ENCODE results near the gene WDPCP. TPM values are rescaled to one million over a fixed set of nuclear protein-coding genes. Genes with fewer than 3 reads are reported as not detected.
"Not testable (repeated sequence)": the region's sequence is repeated elsewhere in the genome, so short reads cannot be mapped to it uniquely, and the experiment has no call there.

Gene WDPCP
- total RNA-seq, 2 experiments from 2014 or later, result 4.4 to 5.0 TPM

DNA sequence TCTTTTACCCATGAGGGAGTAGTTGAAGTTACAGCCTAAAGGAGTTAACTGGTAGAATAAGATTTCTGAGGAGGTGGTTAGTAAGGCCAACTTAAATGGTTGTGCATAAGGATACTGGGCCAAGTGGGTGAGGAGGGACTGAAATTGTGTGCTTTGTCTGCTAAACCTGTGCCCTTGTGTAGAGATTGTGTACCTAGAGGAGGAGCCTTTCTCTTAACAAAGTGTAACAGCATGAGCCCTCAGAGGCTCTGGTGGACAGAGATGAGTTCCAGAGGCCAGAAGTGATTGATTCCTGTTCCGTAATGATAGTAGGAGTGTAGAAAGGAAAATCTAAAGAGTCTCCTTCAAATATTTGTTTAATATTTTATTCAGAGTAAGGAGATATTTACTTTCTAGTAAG is 494.8 kb downstream of the WDPCP start:
- DNase-seq, result no peak
- no peaks in the 10 kb centered on the region for H3K4me1 Mint-ChIP-seq (ENCODE audit: low read depth)
- H3K27me3 Mint-ChIP-seq, result peaks cover 4% of the 10 kb centered on the region
- H3K4me3 Mint-ChIP-seq, result no peak overlapping the region
- H3K27ac Mint-ChIP-seq, result no peak overlapping the region
- POLR2A ChIA-PET, result no interaction called here
- CTCF ChIA-PET, result no interaction called here
- H3K9me3 Mint-ChIP-seq, result peaks cover 2% of the 10 kb centered on the region
- no peaks in the 10 kb centered on the region for H3K36me3 Mint-ChIP-seq
- intact Hi-C loops (cut with micrococcal nuclease), result no loop called here

DNA sequence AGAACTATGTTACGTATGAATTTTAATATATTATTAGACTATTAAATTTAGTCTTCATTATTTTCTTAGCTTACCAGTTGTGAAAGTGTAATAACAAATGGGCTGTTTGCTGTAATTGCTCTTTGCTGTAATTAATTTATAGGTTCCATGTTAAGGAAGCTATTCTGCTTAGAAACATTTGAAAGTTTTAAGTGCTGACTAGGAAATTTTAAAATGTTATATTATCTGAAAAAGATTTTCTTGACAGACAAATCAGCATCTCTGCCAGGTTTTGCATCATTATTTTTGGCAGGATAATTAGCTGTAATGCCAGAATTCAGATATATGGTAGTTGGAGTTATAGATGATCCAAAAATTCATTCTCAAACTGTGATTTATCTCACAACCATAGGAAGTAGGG is 495.4 kb downstream of the WDPCP start:
- H3K4me3 Mint-ChIP-seq, result no peak overlapping the region
- ChIA-PET CTCF (no interaction called here), POLR2A (no interaction called here)
- no peak overlapping the region for H3K27ac Mint-ChIP-seq
- intact Hi-C loops (cut with micrococcal nuclease), result no loop called here
- H3K4me1 Mint-ChIP-seq (ENCODE audit: low read depth), result no peaks in the 10 kb centered on the region
- no peaks in the 10 kb centered on the region for H3K36me3 Mint-ChIP-seq
- peaks cover 2% of the 10 kb centered on the region for H3K9me3 Mint-ChIP-seq
- no peak for DNase-seq
- peaks cover 4% of the 10 kb centered on the region for H3K27me3 Mint-ChIP-seq

DNA sequence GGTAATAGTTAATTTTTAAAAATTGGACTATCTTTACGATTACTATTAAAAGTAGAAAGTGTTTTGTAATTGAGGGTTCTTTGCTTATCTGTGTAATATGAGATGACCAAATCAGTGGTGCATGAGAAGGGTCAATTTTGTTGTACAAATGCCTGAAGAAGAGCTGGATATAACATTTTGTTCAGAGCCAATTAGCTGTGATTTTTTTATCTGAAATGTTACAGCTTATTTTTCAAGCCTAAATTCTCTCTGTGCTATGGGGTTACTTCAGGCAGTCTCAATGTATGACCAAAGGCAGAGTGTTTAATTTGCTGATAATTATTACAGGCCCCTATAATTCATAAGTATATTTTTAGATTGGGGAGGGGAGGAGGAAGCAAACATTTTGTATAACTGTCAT is 495.9 kb downstream of the WDPCP start:
- Mint-ChIP-seq H3K36me3 (no peaks in the 10 kb centered on the region), H3K27ac (no peak overlapping the region), H3K9me3 (peaks cover 2% of the 10 kb centered on the region), H3K27me3 (peaks cover 4% of the 10 kb centered on the region), H3K4me3 (no peak overlapping the region), H3K4me1 (ENCODE audit: low read depth) (no peaks in the 10 kb centered on the region)
- CTCF ChIA-PET, result no interaction called here
- POLR2A ChIA-PET, result no interaction called here
- DNase-seq, result no peak
- intact Hi-C loops (cut with micrococcal nuclease), result no loop called here

DNA sequence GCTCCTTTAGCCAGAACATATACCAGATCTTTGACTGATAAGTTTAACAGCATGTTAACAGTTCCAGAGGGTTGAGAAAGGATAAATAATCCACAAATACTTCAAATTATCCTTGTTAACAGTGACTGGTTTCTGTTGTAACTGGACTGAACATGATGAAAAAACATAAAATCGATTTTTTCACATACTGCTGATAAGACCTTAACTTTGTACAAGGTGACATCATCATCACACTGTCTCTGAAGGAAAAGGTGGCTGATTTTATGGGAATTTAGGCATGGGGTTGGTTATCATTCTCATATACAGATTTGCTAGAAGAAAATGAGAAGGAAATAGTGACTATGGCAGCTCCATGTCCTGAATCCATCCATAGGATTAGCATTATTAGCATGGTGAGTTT is 501.6 kb downstream of the WDPCP start:
- CTCF ChIA-PET, result no interaction called here
- Mint-ChIP-seq H3K27ac (no peak overlapping the region), H3K9me3 (peaks cover 2% of the 10 kb centered on the region), H3K27me3 (peaks cover 13% of the 10 kb centered on the region), H3K36me3 (no peaks in the 10 kb centered on the region), H3K4me3 (no peak overlapping the region), H3K4me1 (ENCODE audit: low read depth) (no peaks in the 10 kb centered on the region)
- POLR2A ChIA-PET, result no interaction called here
- intact Hi-C loops (cut with micrococcal nuclease), result no loop called here
- no peak for DNase-seq

DNA sequence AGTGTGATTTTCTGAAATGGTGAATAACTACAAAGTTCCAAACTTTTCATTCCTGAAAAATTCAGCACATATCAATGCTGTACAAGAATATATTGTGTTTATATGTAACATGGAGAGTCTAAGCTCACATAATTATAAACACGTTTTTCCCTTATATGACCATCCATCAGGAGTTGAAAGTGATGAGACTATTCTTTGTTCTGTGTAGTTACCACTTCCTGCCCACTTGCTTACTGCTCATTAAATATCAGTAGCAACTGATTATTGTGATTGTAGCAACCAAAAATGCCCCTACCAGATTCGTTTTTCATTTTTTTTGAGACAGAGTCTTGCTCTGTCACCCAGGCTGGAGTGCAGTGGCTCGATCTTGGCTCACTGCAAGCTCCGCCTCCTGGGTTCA is 506.9 kb downstream of the WDPCP start:
- Mint-ChIP-seq H3K27ac (no peak overlapping the region), H3K27me3 (peaks cover 17% of the 10 kb centered on the region), H3K4me1 (ENCODE audit: low read depth) (no peaks in the 10 kb centered on the region), H3K36me3 (no peaks in the 10 kb centered on the region), H3K4me3 (no peak overlapping the region), H3K9me3 (no peaks in the 10 kb centered on the region)
- ChIA-PET CTCF (no interaction called here), POLR2A (no interaction called here)
- no peak for DNase-seq
- intact Hi-C loops (cut with micrococcal nuclease), result no loop called here

DNA sequence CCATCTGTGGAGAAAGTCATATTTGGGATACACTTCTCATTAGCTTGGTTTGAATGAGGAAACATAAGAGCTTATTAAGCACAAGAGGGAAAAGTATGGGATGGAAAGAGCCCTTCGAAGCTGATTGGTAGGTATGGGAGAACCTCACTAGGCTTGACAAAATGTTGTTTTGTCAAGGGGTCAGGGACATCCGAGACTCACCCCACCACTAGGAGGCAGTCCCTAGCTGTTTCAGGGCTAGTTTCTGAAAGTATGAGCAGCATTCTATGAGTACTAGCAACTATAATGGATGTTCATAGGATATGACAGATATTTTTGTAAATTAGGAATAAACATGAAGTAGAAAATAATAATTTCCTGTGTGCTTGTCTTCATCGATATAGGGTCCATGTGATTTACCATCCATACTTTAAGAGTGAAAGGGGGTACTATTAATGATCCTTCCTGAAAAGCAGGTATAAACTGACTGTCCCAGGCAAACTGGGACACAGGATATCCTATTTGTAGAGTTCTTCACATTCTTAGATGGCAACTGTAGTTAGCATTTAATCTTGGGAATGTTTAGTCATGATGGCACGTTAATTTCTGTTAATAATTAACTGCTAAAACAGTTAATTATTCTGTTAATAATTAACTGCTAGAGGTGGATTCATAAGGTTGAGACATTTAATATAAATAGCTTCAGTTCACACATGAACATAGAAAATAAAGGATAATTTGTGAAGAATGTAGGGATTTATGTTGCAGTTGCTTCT is 509.2 kb downstream of the WDPCP start:
- Mint-ChIP-seq H3K4me3 (no peak overlapping the region), H3K9me3 (no peaks in the 10 kb centered on the region), H3K27ac (no peak overlapping the region), H3K36me3 (no peaks in the 10 kb centered on the region), H3K4me1 (ENCODE audit: low read depth) (no peaks in the 10 kb centered on the region), H3K27me3 (peaks cover 17% of the 10 kb centered on the region)
- ChIA-PET CTCF (no interaction called here), POLR2A (no interaction called here)
- DNase-seq, result peak; percentile 12
- intact Hi-C loops (cut with micrococcal nuclease), result no loop called here

DNA sequence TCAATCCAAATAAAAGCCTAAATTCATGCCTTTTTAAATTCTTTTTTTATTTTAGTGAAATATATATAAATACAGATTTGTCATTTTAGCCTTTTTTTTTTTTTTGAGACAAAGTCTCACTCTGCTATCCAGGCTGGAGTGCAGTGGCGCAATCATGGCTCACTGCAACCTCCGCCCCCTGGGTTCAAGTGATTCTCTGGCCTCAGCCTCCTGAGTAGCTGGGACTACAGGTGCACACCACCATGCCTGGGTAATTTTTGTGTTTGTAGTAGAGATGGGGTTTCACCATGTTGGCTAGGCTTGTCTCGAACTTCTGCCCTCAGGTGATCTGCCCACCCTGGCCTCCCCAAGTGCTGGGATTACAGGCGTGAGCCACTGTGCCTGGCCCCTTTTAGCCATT is 513.9 kb downstream of the WDPCP start:
- H3K9me3 Mint-ChIP-seq; H3K27ac Mint-ChIP-seq; intact Hi-C loops (cut with micrococcal nuclease); H3K4me3 Mint-ChIP-seq; H3K4me1 Mint-ChIP-seq (ENCODE audit: low read depth); CTCF ChIA-PET; DNase-seq; POLR2A ChIA-PET; H3K36me3 Mint-ChIP-seq: not testable (repeated sequence)
- peaks cover 19% of the 10 kb centered on the region for H3K27me3 Mint-ChIP-seq

DNA sequence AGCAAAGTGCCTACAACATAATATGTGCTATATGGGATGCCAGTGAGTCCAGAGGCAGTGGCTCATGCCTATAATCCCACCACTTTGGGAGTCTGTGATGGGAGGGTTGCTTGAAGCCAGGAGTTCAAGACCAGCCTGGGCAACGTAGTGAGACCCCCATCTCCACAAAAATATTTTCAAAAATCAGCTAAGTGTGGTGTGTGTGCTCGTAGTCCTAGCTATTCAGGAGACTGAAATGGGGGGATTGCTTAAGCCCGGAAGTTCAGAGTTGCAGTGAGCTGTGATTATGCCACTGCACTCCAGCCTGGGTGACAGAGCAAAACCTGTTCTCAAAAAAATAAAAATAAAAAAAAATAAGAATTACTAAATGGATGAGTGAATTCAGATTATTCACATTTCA is 514.3 kb downstream of the WDPCP start:
- Mint-ChIP-seq H3K27ac (no peak overlapping the region), H3K4me1 (ENCODE audit: low read depth) (no peaks in the 10 kb centered on the region), H3K9me3 (no peaks in the 10 kb centered on the region), H3K36me3 (no peaks in the 10 kb centered on the region), H3K27me3 (peaks cover 19% of the 10 kb centered on the region), H3K4me3 (no peak overlapping the region)
- CTCF ChIA-PET, result no interaction called here
- DNase-seq, result no peak
- POLR2A ChIA-PET, result no interaction called here
- intact Hi-C loops (cut with micrococcal nuclease), result no loop called here

DNA sequence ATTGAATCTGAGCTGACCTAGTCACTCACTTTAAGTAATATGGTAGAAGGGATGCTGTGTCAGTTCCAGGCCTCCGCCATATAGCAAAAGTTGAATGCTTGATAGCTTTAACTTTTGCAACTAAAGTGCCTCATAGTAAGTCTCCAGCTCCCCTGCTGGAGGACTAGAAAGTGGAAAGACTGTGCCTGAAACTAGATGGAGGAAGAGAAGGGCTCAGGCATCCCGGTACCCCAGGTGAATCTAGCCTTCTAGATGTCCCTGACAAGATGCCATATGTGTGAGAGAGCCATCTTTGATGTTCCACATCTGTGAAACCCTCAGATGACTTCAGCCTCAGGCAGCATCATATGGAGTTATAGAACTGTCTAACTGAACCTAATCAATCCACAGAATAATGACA is 516.6 kb downstream of the WDPCP start:
- CTCF ChIA-PET, result no interaction called here
- no peak overlapping the region for H3K27ac Mint-ChIP-seq
- H3K4me1 Mint-ChIP-seq (ENCODE audit: low read depth), result no peaks in the 10 kb centered on the region
- no peaks in the 10 kb centered on the region for H3K9me3 Mint-ChIP-seq
- H3K27me3 Mint-ChIP-seq, result peaks cover 20% of the 10 kb centered on the region
- H3K36me3 Mint-ChIP-seq, result no peaks in the 10 kb centered on the region
- POLR2A ChIA-PET, result no interaction called here
- H3K4me3 Mint-ChIP-seq, result no peak overlapping the region
- no peak for DNase-seq
- intact Hi-C loops (cut with micrococcal nuclease), result no loop called here

Other genes with a start within 250 kb of the WDPCP start
- 100 to 1,000 TPM; 261 to 268 TPM for gene MDH1, start 486 bp upstream of the WDPCP start, total RNA-seq

All from activated CD4-positive, alpha-beta memory T cell treated with anti-CD3 and anti-CD28 coated beads for 36 hours (primary cell).